ENCODE data around the gene STMP1. TPM values are rescaled to one million over a fixed set of nuclear protein-coding genes. Genes with fewer than 3 reads are reported as not detected.

Gene STMP1
- total RNA-seq, 2 donors from 2014 or later = 33.1 to 38.2 TPM

DNA sequence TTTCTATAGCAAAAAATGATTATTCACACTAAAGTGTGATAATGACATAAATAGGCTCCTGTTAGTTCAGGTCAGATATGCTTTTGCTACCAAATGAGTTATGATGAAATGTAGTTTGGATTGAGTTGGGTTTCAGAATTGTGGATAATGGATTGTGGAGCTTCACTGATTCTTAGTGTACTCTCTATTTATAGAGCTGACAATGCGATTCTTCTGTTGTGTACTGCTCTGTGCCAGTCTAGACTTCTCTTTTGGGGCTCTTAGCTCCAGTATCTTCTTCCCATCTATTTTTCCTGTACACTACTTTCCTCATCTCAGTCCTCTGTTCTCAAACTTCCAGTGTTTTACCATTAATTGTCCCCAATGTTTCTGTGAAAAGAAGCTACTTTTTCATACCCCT is 7.5 kb downstream of the STMP1 start:
- Mint-ChIP-seq H3K27ac (no peak overlapping the region), H3K4me1 (peaks cover 9% of the 10 kb centered on the region), H3K27me3 (ENCODE audit: insufficient read depth) (no peaks in the 10 kb centered on the region), H3K36me3 (ENCODE audit: low read depth) (peaks cover 28% of the 10 kb centered on the region), H3K4me3 (no peak overlapping the region), H3K9me3 (no peaks in the 10 kb centered on the region)
- WGBS, 2 experiments (ENCODE audit: insufficient coverage in 1 of 2, insufficient read length in 1 of 2) = 96 to 100% methylated on average over 1 of the region's 1 CpG
- peaks cover 15% of the 10 kb centered on the region for H3K36me3 ChIP-seq (ENCODE audit: control insufficient read depth, insufficient read depth, low read length)
- no peak overlapping the region for H3K27ac ChIP-seq (ENCODE audit: low read depth, low read length)
- no peaks in the 10 kb centered on the region for H3K27me3 ChIP-seq (ENCODE audit: control insufficient read depth, insufficient read depth, low read length, poor library complexity, severe bottlenecking)
- no peak for DNase-seq
- H3K4me1 ChIP-seq (ENCODE audit: control insufficient read depth, insufficient read depth, low read length) = no peaks in the 10 kb centered on the region
- no peak overlapping the region for H3K4me3 ChIP-seq (ENCODE audit: low read length)
- H3K9ac ChIP-seq (ENCODE audit: extremely low read depth, low read length, poor library complexity, severe bottlenecking) = no peak overlapping the region
- TF ChIP-seq, protein P1, sequence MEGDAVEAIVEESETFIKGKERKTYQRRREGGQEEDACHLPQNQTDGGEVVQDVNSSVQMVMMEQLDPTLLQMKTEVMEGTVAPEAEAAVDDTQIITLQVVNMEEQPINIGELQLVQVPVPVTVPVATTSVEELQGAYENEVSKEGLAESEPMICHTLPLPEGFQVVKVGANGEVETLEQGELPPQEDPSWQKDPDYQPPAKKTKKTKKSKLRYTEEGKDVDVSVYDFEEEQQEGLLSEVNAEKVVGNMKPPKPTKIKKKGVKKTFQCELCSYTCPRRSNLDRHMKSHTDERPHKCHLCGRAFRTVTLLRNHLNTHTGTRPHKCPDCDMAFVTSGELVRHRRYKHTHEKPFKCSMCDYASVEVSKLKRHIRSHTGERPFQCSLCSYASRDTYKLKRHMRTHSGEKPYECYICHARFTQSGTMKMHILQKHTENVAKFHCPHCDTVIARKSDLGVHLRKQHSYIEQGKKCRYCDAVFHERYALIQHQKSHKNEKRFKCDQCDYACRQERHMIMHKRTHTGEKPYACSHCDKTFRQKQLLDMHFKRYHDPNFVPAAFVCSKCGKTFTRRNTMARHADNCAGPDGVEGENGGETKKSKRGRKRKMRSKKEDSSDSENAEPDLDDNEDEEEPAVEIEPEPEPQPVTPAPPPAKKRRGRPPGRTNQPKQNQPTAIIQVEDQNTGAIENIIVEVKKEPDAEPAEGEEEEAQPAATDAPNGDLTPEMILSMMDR (conservative IDR thresholded peaks at IDR 0.05) = no peak
- H3K9me3 ChIP-seq (ENCODE audit: control insufficient read depth, low read length) = no peaks in the 10 kb centered on the region

DNA sequence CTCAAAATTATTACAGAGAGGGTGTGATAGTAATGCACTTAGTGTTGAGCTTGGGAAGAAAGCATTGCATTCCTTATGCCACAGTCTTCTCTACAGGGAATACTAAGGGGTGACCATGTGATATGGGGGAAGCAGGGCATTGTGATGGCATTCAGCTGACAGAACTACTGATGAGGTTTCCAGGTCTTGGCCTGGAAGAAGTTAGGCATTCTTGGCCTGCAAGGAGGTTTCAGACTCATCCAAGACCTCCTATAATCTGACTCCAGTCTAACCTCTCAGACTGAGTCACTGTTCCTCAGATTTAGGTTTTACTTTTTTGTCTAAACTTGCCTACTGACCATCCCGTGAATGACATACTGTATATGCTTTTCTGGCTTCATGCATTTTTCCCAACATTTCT is 7.9 kb downstream of the STMP1 start:
- Mint-ChIP-seq H3K27me3 (ENCODE audit: insufficient read depth) (no peaks in the 10 kb centered on the region), H3K27ac (no peak overlapping the region), H3K4me3 (no peak overlapping the region), H3K36me3 (ENCODE audit: low read depth) (peaks cover 28% of the 10 kb centered on the region), H3K4me1 (peaks cover 5% of the 10 kb centered on the region), H3K9me3 (no peaks in the 10 kb centered on the region)
- peaks cover 19% of the 10 kb centered on the region for H3K36me3 ChIP-seq (ENCODE audit: control insufficient read depth, insufficient read depth, low read length)
- TF ChIP-seq, protein P1 (conservative IDR thresholded peaks at IDR 0.05) = no peak
- 83 to 100% methylated on average over 1 of the region's 1 CpG for WGBS, 2 experiments (ENCODE audit: insufficient coverage in 1 of 2, insufficient read length in 1 of 2)
- H3K27ac ChIP-seq (ENCODE audit: low read depth, low read length) = no peak overlapping the region
- no peaks in the 10 kb centered on the region for H3K27me3 ChIP-seq (ENCODE audit: control insufficient read depth, insufficient read depth, low read length, poor library complexity, severe bottlenecking)
- H3K9ac ChIP-seq (ENCODE audit: extremely low read depth, low read length, poor library complexity, severe bottlenecking) = no peak overlapping the region
- H3K4me1 ChIP-seq (ENCODE audit: control insufficient read depth, insufficient read depth, low read length) = no peaks in the 10 kb centered on the region
- DNase-seq = no peak
- no peaks in the 10 kb centered on the region for H3K9me3 ChIP-seq (ENCODE audit: control insufficient read depth, low read length)
- H3K4me3 ChIP-seq (ENCODE audit: low read length) = no peak overlapping the region

DNA sequence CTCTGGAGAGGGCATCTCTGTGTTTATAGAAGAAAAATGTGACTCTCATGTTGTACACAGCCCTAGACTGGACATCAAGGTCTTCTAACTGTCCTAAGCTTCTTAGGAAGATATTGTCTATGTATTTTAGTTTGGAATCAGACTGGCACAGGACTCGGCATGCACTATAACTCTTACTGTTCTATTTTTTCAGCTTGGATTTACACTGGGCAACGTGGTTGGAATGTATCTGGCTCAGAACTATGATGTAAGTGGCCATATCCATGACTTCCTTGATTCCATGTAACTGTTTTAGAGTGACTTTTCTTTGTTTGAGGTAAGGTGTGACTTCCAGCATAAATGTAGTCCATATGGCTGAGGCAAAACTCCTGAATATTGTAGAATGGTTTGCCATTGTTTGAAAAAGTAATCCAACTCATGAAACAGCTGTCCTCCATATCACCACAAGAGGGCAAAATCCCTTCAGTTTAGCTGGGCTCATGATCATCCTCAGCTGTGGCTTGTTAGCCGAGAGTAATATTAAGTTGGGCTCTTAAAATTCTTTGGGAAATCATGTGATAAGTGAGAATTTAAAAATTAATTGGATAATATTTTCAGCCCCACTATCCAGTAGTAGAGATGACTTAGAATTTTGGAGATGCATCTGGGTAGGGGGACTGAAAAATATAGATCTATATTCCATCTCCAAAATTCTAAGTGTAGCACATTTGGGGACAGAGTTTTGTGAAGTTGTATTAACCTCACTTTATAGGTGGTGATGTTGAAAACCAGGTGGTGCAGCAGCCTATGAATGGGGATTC is 10.4 kb downstream of the STMP1 start:
- Histone ChIP-seq H3K9me3 (ENCODE audit: control insufficient read depth, low read length) (no peaks in the 10 kb centered on the region), H3K27me3 (ENCODE audit: control insufficient read depth, insufficient read depth, low read length, poor library complexity, severe bottlenecking) (no peaks in the 10 kb centered on the region), H3K4me1 (ENCODE audit: control insufficient read depth, insufficient read depth, low read length) (no peaks in the 10 kb centered on the region), H3K36me3 (ENCODE audit: control insufficient read depth, insufficient read depth, low read length) (peaks cover 40% of the 10 kb centered on the region), H3K9ac (ENCODE audit: extremely low read depth, low read length, poor library complexity, severe bottlenecking) (no peak overlapping the region), H3K4me3 (ENCODE audit: low read length) (no peak overlapping the region), H3K27ac (ENCODE audit: low read depth, low read length) (no peak overlapping the region)
- Mint-ChIP-seq H3K4me3 (no peak overlapping the region), H3K27ac (no peak overlapping the region), H3K9me3 (no peaks in the 10 kb centered on the region), H3K27me3 (ENCODE audit: insufficient read depth) (no peaks in the 10 kb centered on the region), H3K36me3 (ENCODE audit: low read depth) (peaks cover 36% of the 10 kb centered on the region), H3K4me1 (peaks cover 4% of the 10 kb centered on the region)
- TF ChIP-seq, protein P1 (conservative IDR thresholded peaks at IDR 0.05) = peak; percentile 90
- WGBS, 2 experiments (ENCODE audit: insufficient coverage in 1 of 2, insufficient read length in 1 of 2) = 83 to 88% methylated on average over 2 to 3 of the region's 3 CpGs
- no peak for DNase-seq
